GM12865 (cell line): Measurements from ENCODE around the gene OR10A3.

ENCODE experiments used
- DNase-seq: peaks from one replicate; pipeline ENCODE4 v3.0.0; 2010; ENCODE audit warnings: low read depth
- H3K4me3 ChIP-seq: 2 replicates; pipeline ENCODE4 v1.5.1; 2011; ENCODE audit warnings: mild to moderate bottlenecking, low read depth, low read length, control low read depth
- CTCF ChIP-seq: IDR thresholded peaks from 2 replicates; pipeline ENCODE4 v1.5.1; 2011; ENCODE audit warnings: low read length, control low read depth, low read depth, inconsistent platforms; ENCODE audit not compliant: insufficient read depth; ENCODE audit errors: missing control alignments

The OR10A3 gene

GRCh38 chr11:7910286-7910788 lies 31.2 kb downstream of the OR10A3 start:
- TF ChIP-seq CTCF = no peak
- H3K4me3 ChIP-seq = no peak overlapping the region
- no peak for DNase-seq

- no peak for TF ChIP-seq CTCF
- no peak overlapping the region for H3K4me3 ChIP-seq
Observed at GRCh38 chr11:7909585-7910285, 31.8 kb downstream of the OR10A3 start.

GRCh38 chr11:7907121-7907520 lies 34.4 kb downstream of the OR10A3 start:
- DNase-seq = no peak
- no peak for TF ChIP-seq CTCF
- H3K4me3 ChIP-seq = no peak overlapping the region

More at GRCh38 chr11:7909585-7910285, 31.8 kb downstream of the OR10A3 start:
- no peak for DNase-seq

- TF ChIP-seq CTCF = no peak
- no peak overlapping the region for H3K4me3 ChIP-seq
- no peak for DNase-seq
Observed at GRCh38 chr11:7906481-7906880, 35.0 kb downstream of the OR10A3 start.

- TF ChIP-seq CTCF = no peak
- no peak overlapping the region for H3K4me3 ChIP-seq
- no peak for DNase-seq
Observed at GRCh38 chr11:7905961-7906429, 35.5 kb downstream of the OR10A3 start.

- no peak for DNase-seq
- TF ChIP-seq CTCF = no peak
- H3K4me3 ChIP-seq = no peak overlapping the region
Observed at GRCh38 chr11:7905549-7905948, 36.0 kb downstream of the OR10A3 start.

- TF ChIP-seq CTCF = no peak
- no peak overlapping the region for H3K4me3 ChIP-seq
- DNase-seq = no peak
Observed at GRCh38 chr11:7904917-7905316, 36.6 kb downstream of the OR10A3 start.
